Smooth muscle cell (in vitro differentiated cells): ENCODE measurements around the gene PAWR. TPM values are rescaled to one million over a fixed set of nuclear protein-coding genes. Genes with fewer than 3 reads are reported as not detected.

Source experiments
- DNase-seq: peaks from one replicate; lab custom pipeline; 2025; ENCODE audit not compliant: unreplicated experiment; lab: John Stamatoyannopoulos, UW
- H2AFZ ChIP-seq: fragments of 200-600 bp; sonication (generic); 2 replicates; pipeline ENCODE4 v1.6.0; 2016; ENCODE audit warnings: antibody characterized with exemption, low read depth, mild to moderate bottlenecking
- H3F3A ChIP-seq: fragments of 200-600 bp; sonication (generic); 2 replicates; pipeline ENCODE4 v1.6.0; 2017; ENCODE audit warnings: antibody characterized with exemption, low read depth
- H3K27ac ChIP-seq: fragments of 200-600 bp; sonication (generic); 2 replicates; pipeline ENCODE4 v1.5.1; 2016; ENCODE audit warnings: low read depth, mild to moderate bottlenecking
- H3K27me3 ChIP-seq: fragments of 200-600 bp; sonication (generic); 2 replicates; pipeline ENCODE4 v1.6.1; 2016; ENCODE audit warnings: low read depth, mild to moderate bottlenecking
- H3K36me3 ChIP-seq: fragments of 200-600 bp; sonication (generic); 2 replicates; pipeline ENCODE4 v1.5.1; 2016; ENCODE audit warnings: low read depth
- H3K4me1 ChIP-seq: fragments of 200-600 bp; sonication (generic); 2 replicates; pipeline ENCODE4 v1.5.1; 2016; ENCODE audit warnings: low read depth
- H3K4me2 ChIP-seq: fragments of 200-600 bp; sonication (generic); 2 replicates; pipeline ENCODE4 v1.6.0; 2016; ENCODE audit warnings: mild to moderate bottlenecking
- H3K4me3 ChIP-seq: fragments of 200-600 bp; sonication (generic); 2 replicates; pipeline ENCODE4 v1.5.1; 2016; ENCODE audit warnings: mild to moderate bottlenecking
- H3K79me2 ChIP-seq: fragments of 200-600 bp; sonication (generic); 2 replicates; pipeline ENCODE4 v1.6.0; 2016; ENCODE audit warnings: low read depth, mild to moderate bottlenecking
- H3K9ac ChIP-seq: fragments of 200-600 bp; sonication (generic); 2 replicates; pipeline ENCODE4 v1.6.0; 2016; ENCODE audit warnings: low read depth
- H3K9me3 ChIP-seq: fragments of 200-600 bp; sonication (generic); replicated peaks from 2 replicates; pipeline ENCODE4 v1.5.1; 2016; ENCODE audit warnings: low read depth
- H4K20me1 ChIP-seq: fragments of 200-600 bp; sonication (generic); 2 replicates; pipeline ENCODE4 v1.6.0; 2016; ENCODE audit warnings: low read depth
- CTCF ChIP-seq: fragments of 200-600 bp; sonication (generic); IDR thresholded peaks from 2 replicates; pipeline ENCODE4 v1.5.1; 2017; ENCODE audit warnings: borderline replicate concordance, mild to moderate bottlenecking, antibody characterized with exemption; ENCODE audit not compliant: insufficient read depth, poor library complexity, severe bottlenecking
- WGBS: methylation state at CpG from one replicate; pipeline ENCODE4 v1.1.7; 2016; ENCODE audit warnings: low lambda C conversion rate; 5-methylcytosine and 5-hydroxymethylcytosine counted together
- polyA plus RNA-seq: library from polyadenylated mRNA; unstranded; fragments of >200 nt; fragmentation: Nextera tagmentation; extraction: Ambion mirVana; gene quantifications from 2 replicates; pipeline ENCODE4 v1.2.1, GENCODE V29; 2016
- total RNA-seq: library from RNA; depleted of rRNA; stranded (reverse); fragments of >200 nt; gene quantifications from 2 replicates; pipeline ENCODE4 v1.2.3, GENCODE V29; 2014

Gene PAWR
- total and polyA plus RNA-seq, 2 experiments from 2014 or later, result 33.1 to 45.4 TPM

DNA sequence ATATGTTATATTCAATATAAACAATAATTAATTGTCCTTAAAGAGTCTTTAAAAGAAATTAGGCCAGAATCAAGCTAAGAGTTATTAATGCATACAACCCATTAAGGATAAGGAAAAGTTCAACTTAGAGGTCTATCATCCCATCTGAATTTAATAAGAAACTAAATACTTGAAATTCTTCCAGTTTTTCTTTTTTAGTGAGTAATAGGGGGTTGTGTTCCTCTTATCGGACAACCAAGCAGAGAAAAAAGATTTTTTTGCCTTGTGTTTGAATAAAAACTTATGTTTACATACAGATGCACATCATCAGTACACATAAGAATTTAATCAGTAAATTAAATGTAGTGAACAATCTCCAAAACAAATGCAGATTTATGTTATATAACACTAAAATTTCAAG lies 32.5 kb downstream of the PAWR start:
- no peak overlapping the region for H3K4me2 ChIP-seq
- no peak for DNase-seq
- no peak overlapping the region for H2AFZ ChIP-seq
- no peaks in the 10 kb centered on the region for H3K4me1 ChIP-seq
- H3K27ac ChIP-seq, result no peak overlapping the region
- H3K9ac ChIP-seq, result no peak overlapping the region
- no peaks in the 10 kb centered on the region for H3K27me3 ChIP-seq
- H4K20me1 ChIP-seq, result peaks cover 71% of the 10 kb centered on the region
- no peaks in the 10 kb centered on the region for H3F3A ChIP-seq
- WGBS, result 73% methylated on average over 1 of the region's 1 CpG
- peaks cover 91% of the 10 kb centered on the region for H3K79me2 ChIP-seq
- H3K9me3 ChIP-seq, result no peaks in the 10 kb centered on the region
- no peak overlapping the region for H3K4me3 ChIP-seq
- no peak for TF ChIP-seq CTCF
- no peaks in the 10 kb centered on the region for H3K36me3 ChIP-seq

GRCh38 chr12:79657136-79657535 lies 33.6 kb downstream of the PAWR start:
- Histone ChIP-seq H4K20me1 (peaks cover 67% of the 10 kb centered on the region), H3K4me2 (no peak overlapping the region), H3K79me2 (peaks cover 91% of the 10 kb centered on the region), H3K9me3 (no peaks in the 10 kb centered on the region), H2AFZ (no peak overlapping the region), H3K27me3 (no peaks in the 10 kb centered on the region), H3K4me1 (peaks cover 6% of the 10 kb centered on the region), H3K4me3 (no peak overlapping the region), H3K9ac (no peak overlapping the region), H3K36me3 (no peaks in the 10 kb centered on the region), H3K27ac (no peak overlapping the region), H3F3A (no peaks in the 10 kb centered on the region)
- no peak for TF ChIP-seq CTCF
- 94% methylated on average over 7 of the region's 7 CpGs for WGBS
- no peak for DNase-seq

- no peak overlapping the region for H3K4me2 ChIP-seq
- H3K27me3 ChIP-seq, result no peaks in the 10 kb centered on the region
- H3K79me2 ChIP-seq, result peaks cover 95% of the 10 kb centered on the region
- H3K36me3 ChIP-seq, result no peaks in the 10 kb centered on the region
- peaks cover 6% of the 10 kb centered on the region for H3K4me1 ChIP-seq
- H3K27ac ChIP-seq, result peak overlapping the region; percentile 17
- 72% methylated on average over 2 of the region's 2 CpGs for WGBS
- H3F3A ChIP-seq, result no peaks in the 10 kb centered on the region
- peaks cover 68% of the 10 kb centered on the region for H4K20me1 ChIP-seq
- no peak for TF ChIP-seq CTCF
- no peak overlapping the region for H3K9ac ChIP-seq
- no peak overlapping the region for H2AFZ ChIP-seq
- H3K4me3 ChIP-seq, result no peak overlapping the region
- no peak for DNase-seq
- H3K9me3 ChIP-seq, result no peaks in the 10 kb centered on the region
Observed at GRCh38 chr12:79655036-79655435, 35.7 kb downstream of the PAWR start.

DNA sequence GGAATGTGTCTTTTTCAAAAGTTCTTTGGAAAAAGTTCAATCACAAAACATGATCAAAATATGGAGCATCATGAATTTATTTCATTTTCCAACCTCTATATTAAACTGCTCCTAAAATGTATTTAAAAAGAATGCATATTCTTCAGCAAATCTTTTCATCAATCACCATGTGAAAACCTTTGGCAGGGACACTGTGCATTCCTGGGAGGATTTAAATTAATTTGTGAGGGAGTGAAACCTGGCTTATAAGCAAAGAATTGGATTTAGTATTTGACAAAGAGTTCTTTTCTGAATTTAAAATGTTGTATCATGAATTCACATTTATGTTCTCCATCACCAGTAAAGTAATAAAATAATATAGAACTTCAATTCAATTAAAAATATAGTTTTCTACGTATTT lies 38.2 kb downstream of the PAWR start:
- H3K27me3 ChIP-seq, result no peaks in the 10 kb centered on the region
- no peak for DNase-seq
- no peak overlapping the region for H2AFZ ChIP-seq
- no peak overlapping the region for H3K27ac ChIP-seq
- 100% methylated on average over 1 of the region's 1 CpG for WGBS
- H3K36me3 ChIP-seq, result no peaks in the 10 kb centered on the region
- H3K9me3 ChIP-seq, result no peaks in the 10 kb centered on the region
- H3K4me2 ChIP-seq, result no peak overlapping the region
- no peaks in the 10 kb centered on the region for H3F3A ChIP-seq
- no peak overlapping the region for H3K9ac ChIP-seq
- peaks cover 68% of the 10 kb centered on the region for H4K20me1 ChIP-seq
- peaks cover 6% of the 10 kb centered on the region for H3K4me1 ChIP-seq
- no peak for TF ChIP-seq CTCF
- H3K4me3 ChIP-seq, result no peak overlapping the region
- H3K79me2 ChIP-seq, result peaks cover 98% of the 10 kb centered on the region
